Measurements from ENCODE around the gene ST3GAL6.

Gene ST3GAL6

GRCh38 chr3:98740324-98740723 is 22.8 kb upstream of the ST3GAL6 start:
- no peak for DNase-seq (ENCODE audit: low read depth in 2 of 2)

GRCh38 chr3:98741121-98741716 is 21.9 kb upstream of the ST3GAL6 start:
- no peak for DNase-seq (ENCODE audit: low read depth in 2 of 2)

GRCh38 chr3:98743071-98743470 is 20.1 kb upstream of the ST3GAL6 start:
- DNase-seq (ENCODE audit: low read depth in 2 of 2) = no peak

- DNase-seq (ENCODE audit: low read depth in 2 of 2) = no peak
Measured at GRCh38 chr3:98744283-98744682, 18.9 kb upstream of the ST3GAL6 start.

- DNase-seq (ENCODE audit: low read depth in 2 of 2) = no peak
Measured at GRCh38 chr3:98745718-98746117, 17.4 kb upstream of the ST3GAL6 start.

GRCh38 chr3:98746122-98746521 is 17.0 kb upstream of the ST3GAL6 start:
- no peak for DNase-seq (ENCODE audit: low read depth in 2 of 2)

GRCh38 chr3:98746882-98747281 is 16.3 kb upstream of the ST3GAL6 start:
- no peak for DNase-seq (ENCODE audit: low read depth in 2 of 2)

- DNase-seq (ENCODE audit: low read depth in 2 of 2) = no peak
Measured at GRCh38 chr3:98750276-98750919, 12.7 kb upstream of the ST3GAL6 start.

GRCh38 chr3:98754483-98754882 is 8.7 kb upstream of the ST3GAL6 start:
- no peak for DNase-seq (ENCODE audit: low read depth in 2 of 2)

- DNase-seq (ENCODE audit: low read depth in 2 of 2) = no peak
Measured at GRCh38 chr3:98755601-98756000, 7.5 kb upstream of the ST3GAL6 start.

GRCh38 chr3:98759629-98760028 is 3.5 kb upstream of the ST3GAL6 start:
- no peak for DNase-seq (ENCODE audit: low read depth in 2 of 2)

GRCh38 chr3:98761643-98762229 is 1.4 kb upstream of the ST3GAL6 start:
- no peak for DNase-seq (ENCODE audit: low read depth in 2 of 2)

- no peak for DNase-seq (ENCODE audit: low read depth in 2 of 2)
Measured at GRCh38 chr3:98763819-98764418, 779 bp downstream of the ST3GAL6 start.

- DNase-seq (ENCODE audit: low read depth in 2 of 2) = no peak
Measured at GRCh38 chr3:98764472-98764884, 1.3 kb downstream of the ST3GAL6 start.

- no peak for DNase-seq (ENCODE audit: low read depth in 2 of 2)
Measured at GRCh38 chr3:98765721-98766120, 2.6 kb downstream of the ST3GAL6 start.

GRCh38 chr3:98766924-98767323 is 3.8 kb downstream of the ST3GAL6 start:
- DNase-seq (ENCODE audit: low read depth in 2 of 2) = no peak

- no peak for DNase-seq (ENCODE audit: low read depth in 2 of 2)
Measured at GRCh38 chr3:98768961-98769360, 5.8 kb downstream of the ST3GAL6 start.

- DNase-seq (ENCODE audit: low read depth in 2 of 2) = no peak
Measured at GRCh38 chr3:98769448-98769847, 6.3 kb downstream of the ST3GAL6 start.

GRCh38 chr3:98770261-98771039 is 7.3 kb downstream of the ST3GAL6 start:
- DNase-seq (ENCODE audit: low read depth in 2 of 2) = no peak

- DNase-seq (ENCODE audit: low read depth in 2 of 2) = no peak
Measured at GRCh38 chr3:98772022-98772421, 8.9 kb downstream of the ST3GAL6 start.

GRCh38 chr3:98775459-98776139 is 12.5 kb downstream of the ST3GAL6 start:
- DNase-seq (ENCODE audit: low read depth in 2 of 2) = no peak

- no peak for DNase-seq (ENCODE audit: low read depth in 2 of 2)
Measured at GRCh38 chr3:98776140-98776493, 13.0 kb downstream of the ST3GAL6 start.

Data from stimulated activated CD8-positive, alpha-beta memory T cell treated with anti-CD3 and anti-CD28 coated beads, Interleukin-15, amount 100 ng/mL, for 4 hours (primary cell).